Body of pancreas (tissue), 4 donors: ENCODE data around the gene CACNA1C.

Source experiments
- POLR2A ChIP-seq, 3 donors: fragments of 450-650 bp; IDR thresholded peaks; one replicate each; pipeline ENCODE4 v1.6.1; 2016; ENCODE audit warnings: antibody characterized with exemption in 3 of 3, mild to moderate bottlenecking in 2 of 3
- TF ChIP-seq, protein P1 (sequence below), 7 experiments: fragments of 450-650 bp in 4 of 7; fragments of 200-600 bp in 3 of 7; sonication (generic) in 3 of 7; IDR thresholded peaks; one replicate each; pipeline ENCODE4 v1.5.1; 2016 to 2019; ENCODE audit warnings: antibody characterized with exemption in 7 of 7

DNA sequence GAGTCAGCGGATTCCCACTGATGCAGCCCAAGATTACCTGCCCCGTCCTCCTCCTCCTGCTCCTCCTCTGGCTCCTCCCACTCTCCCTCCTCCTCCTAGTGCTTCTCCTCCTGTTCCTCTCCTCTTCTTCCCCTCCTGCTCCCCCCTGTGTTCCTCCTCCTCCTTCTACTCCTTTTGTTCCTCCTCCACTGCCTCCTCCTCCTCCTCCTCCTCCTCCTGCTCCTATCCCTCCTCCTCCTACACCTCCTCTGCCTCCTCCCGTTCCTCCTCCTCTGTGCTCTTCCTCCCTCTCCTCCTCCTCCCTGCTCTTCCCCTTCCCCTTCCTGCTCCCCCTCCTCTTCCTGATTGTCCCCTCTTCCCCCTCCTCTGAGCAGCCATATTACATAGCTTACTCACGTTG, 141.3 kb downstream of the CACNA1C start:
- TF ChIP-seq, protein P1, sequence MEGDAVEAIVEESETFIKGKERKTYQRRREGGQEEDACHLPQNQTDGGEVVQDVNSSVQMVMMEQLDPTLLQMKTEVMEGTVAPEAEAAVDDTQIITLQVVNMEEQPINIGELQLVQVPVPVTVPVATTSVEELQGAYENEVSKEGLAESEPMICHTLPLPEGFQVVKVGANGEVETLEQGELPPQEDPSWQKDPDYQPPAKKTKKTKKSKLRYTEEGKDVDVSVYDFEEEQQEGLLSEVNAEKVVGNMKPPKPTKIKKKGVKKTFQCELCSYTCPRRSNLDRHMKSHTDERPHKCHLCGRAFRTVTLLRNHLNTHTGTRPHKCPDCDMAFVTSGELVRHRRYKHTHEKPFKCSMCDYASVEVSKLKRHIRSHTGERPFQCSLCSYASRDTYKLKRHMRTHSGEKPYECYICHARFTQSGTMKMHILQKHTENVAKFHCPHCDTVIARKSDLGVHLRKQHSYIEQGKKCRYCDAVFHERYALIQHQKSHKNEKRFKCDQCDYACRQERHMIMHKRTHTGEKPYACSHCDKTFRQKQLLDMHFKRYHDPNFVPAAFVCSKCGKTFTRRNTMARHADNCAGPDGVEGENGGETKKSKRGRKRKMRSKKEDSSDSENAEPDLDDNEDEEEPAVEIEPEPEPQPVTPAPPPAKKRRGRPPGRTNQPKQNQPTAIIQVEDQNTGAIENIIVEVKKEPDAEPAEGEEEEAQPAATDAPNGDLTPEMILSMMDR (IDR thresholded peaks at IDR 0.05) = no peak
- TF ChIP-seq POLR2A (IDR thresholded peaks at IDR 0.05) = no peak
